Measurements from ENCODE around the gene PTPRT.

The PTPRT gene

GRCh38 chr20:42524058-42524457 is 665.6 kb downstream of the PTPRT start:
- Mint-ChIP-seq H3K27ac (no peak overlapping the region), H3K4me1 (no peaks in the 10 kb centered on the region), H3K27me3 (peaks cover 1% of the 10 kb centered on the region), H3K36me3 (no peaks in the 10 kb centered on the region), H3K4me3 (no peak overlapping the region), H3K9me3 (peaks cover 10% of the 10 kb centered on the region)

GRCh38 chr20:42516692-42517091 is 673.0 kb downstream of the PTPRT start:
- no peak overlapping the region for H3K4me3 Mint-ChIP-seq
- no peaks in the 10 kb centered on the region for H3K4me1 Mint-ChIP-seq
- H3K9me3 Mint-ChIP-seq, result peaks cover 4% of the 10 kb centered on the region
- no peaks in the 10 kb centered on the region for H3K27me3 Mint-ChIP-seq
- H3K36me3 Mint-ChIP-seq, result no peaks in the 10 kb centered on the region
- no peak overlapping the region for H3K27ac Mint-ChIP-seq

- Mint-ChIP-seq H3K36me3 (no peaks in the 10 kb centered on the region), H3K27ac (no peak overlapping the region), H3K4me1 (no peaks in the 10 kb centered on the region), H3K4me3 (no peak overlapping the region), H3K27me3 (no peaks in the 10 kb centered on the region), H3K9me3 (no peaks in the 10 kb centered on the region)
Measured at GRCh38 chr20:42510686-42511085, 679.0 kb downstream of the PTPRT start.

- Mint-ChIP-seq H3K4me3 (no peak overlapping the region), H3K27me3 (no peaks in the 10 kb centered on the region), H3K36me3 (no peaks in the 10 kb centered on the region), H3K4me1 (no peaks in the 10 kb centered on the region), H3K27ac (no peak overlapping the region), H3K9me3 (no peaks in the 10 kb centered on the region)
Measured at GRCh38 chr20:42507874-42508273, 681.8 kb downstream of the PTPRT start.

- H3K4me3 Mint-ChIP-seq, result no peak overlapping the region
- no peaks in the 10 kb centered on the region for H3K36me3 Mint-ChIP-seq
- no peaks in the 10 kb centered on the region for H3K4me1 Mint-ChIP-seq
- no peaks in the 10 kb centered on the region for H3K27me3 Mint-ChIP-seq
- no peaks in the 10 kb centered on the region for H3K9me3 Mint-ChIP-seq
- H3K27ac Mint-ChIP-seq, result no peak overlapping the region
Measured at GRCh38 chr20:42506397-42506796, 683.3 kb downstream of the PTPRT start.

GRCh38 chr20:42502591-42502990 is 687.1 kb downstream of the PTPRT start:
- Mint-ChIP-seq H3K4me3 (no peak overlapping the region), H3K4me1 (no peaks in the 10 kb centered on the region), H3K27ac (no peak overlapping the region), H3K27me3 (no peaks in the 10 kb centered on the region), H3K36me3 (no peaks in the 10 kb centered on the region), H3K9me3 (peaks cover 4% of the 10 kb centered on the region)

GRCh38 chr20:42496595-42496994 is 693.1 kb downstream of the PTPRT start:
- Mint-ChIP-seq H3K4me3 (no peak overlapping the region), H3K9me3 (peaks cover 12% of the 10 kb centered on the region), H3K36me3 (no peaks in the 10 kb centered on the region), H3K4me1 (no peaks in the 10 kb centered on the region), H3K27ac (no peak overlapping the region), H3K27me3 (no peaks in the 10 kb centered on the region)

GRCh38 chr20:42494290-42494689 is 695.4 kb downstream of the PTPRT start:
- H3K4me1 Mint-ChIP-seq, result no peaks in the 10 kb centered on the region
- no peak overlapping the region for H3K27ac Mint-ChIP-seq
- H3K36me3 Mint-ChIP-seq, result no peaks in the 10 kb centered on the region
- no peaks in the 10 kb centered on the region for H3K27me3 Mint-ChIP-seq
- no peak overlapping the region for H3K4me3 Mint-ChIP-seq
- peaks cover 12% of the 10 kb centered on the region for H3K9me3 Mint-ChIP-seq

GRCh38 chr20:42493001-42493400 is 696.7 kb downstream of the PTPRT start:
- H3K27me3 Mint-ChIP-seq, result no peaks in the 10 kb centered on the region
- no peak overlapping the region for H3K27ac Mint-ChIP-seq
- no peak overlapping the region for H3K4me3 Mint-ChIP-seq
- peaks cover 12% of the 10 kb centered on the region for H3K9me3 Mint-ChIP-seq
- no peaks in the 10 kb centered on the region for H3K36me3 Mint-ChIP-seq
- no peaks in the 10 kb centered on the region for H3K4me1 Mint-ChIP-seq

- no peaks in the 10 kb centered on the region for H3K27me3 Mint-ChIP-seq
- no peak overlapping the region for H3K4me3 Mint-ChIP-seq
- peaks cover 6% of the 10 kb centered on the region for H3K9me3 Mint-ChIP-seq
- H3K27ac Mint-ChIP-seq, result no peak overlapping the region
- H3K4me1 Mint-ChIP-seq, result no peaks in the 10 kb centered on the region
- H3K36me3 Mint-ChIP-seq, result no peaks in the 10 kb centered on the region
Measured at GRCh38 chr20:42492290-42492689, 697.4 kb downstream of the PTPRT start.

GRCh38 chr20:42485556-42485955 is 704.1 kb downstream of the PTPRT start:
- Mint-ChIP-seq H3K27ac (no peak overlapping the region), H3K36me3 (no peaks in the 10 kb centered on the region), H3K27me3 (no peaks in the 10 kb centered on the region), H3K9me3 (peaks cover 5% of the 10 kb centered on the region), H3K4me1 (no peaks in the 10 kb centered on the region), H3K4me3 (no peak overlapping the region)

- no peaks in the 10 kb centered on the region for H3K27me3 Mint-ChIP-seq
Measured at GRCh38 chr20:42484790-42485375, 704.8 kb downstream of the PTPRT start.

GRCh38 chr20:42484335-42484734 is 705.4 kb downstream of the PTPRT start:
- no peaks in the 10 kb centered on the region for H3K4me1 Mint-ChIP-seq
- H3K9me3 Mint-ChIP-seq, result peaks cover 5% of the 10 kb centered on the region

More at GRCh38 chr20:42484790-42485375, 704.8 kb downstream of the PTPRT start:
- Mint-ChIP-seq H3K9me3 (peaks cover 5% of the 10 kb centered on the region), H3K4me3 (no peak overlapping the region), H3K4me1 (no peaks in the 10 kb centered on the region), H3K36me3 (no peaks in the 10 kb centered on the region), H3K27ac (no peak overlapping the region)

GRCh38 chr20:42483730-42484303 is 705.9 kb downstream of the PTPRT start:
- Mint-ChIP-seq H3K27ac (no peak overlapping the region), H3K27me3 (no peaks in the 10 kb centered on the region), H3K36me3 (no peaks in the 10 kb centered on the region), H3K4me3 (no peak overlapping the region), H3K9me3 (peaks cover 5% of the 10 kb centered on the region), H3K4me1 (no peaks in the 10 kb centered on the region)

More at GRCh38 chr20:42484335-42484734, 705.4 kb downstream of the PTPRT start:
- no peaks in the 10 kb centered on the region for H3K36me3 Mint-ChIP-seq
- no peak overlapping the region for H3K4me3 Mint-ChIP-seq
- H3K27ac Mint-ChIP-seq, result no peak overlapping the region
- no peaks in the 10 kb centered on the region for H3K27me3 Mint-ChIP-seq

GRCh38 chr20:42482808-42483207 is 706.9 kb downstream of the PTPRT start:
- H3K9me3 Mint-ChIP-seq, result peaks cover 5% of the 10 kb centered on the region
- no peak overlapping the region for H3K27ac Mint-ChIP-seq
- H3K4me1 Mint-ChIP-seq, result no peaks in the 10 kb centered on the region
- no peak overlapping the region for H3K4me3 Mint-ChIP-seq
- no peaks in the 10 kb centered on the region for H3K36me3 Mint-ChIP-seq
- no peaks in the 10 kb centered on the region for H3K27me3 Mint-ChIP-seq

- Mint-ChIP-seq H3K4me3 (no peak overlapping the region), H3K36me3 (no peaks in the 10 kb centered on the region), H3K9me3 (no peaks in the 10 kb centered on the region), H3K4me1 (no peaks in the 10 kb centered on the region), H3K27ac (no peak overlapping the region), H3K27me3 (no peaks in the 10 kb centered on the region)
Measured at GRCh38 chr20:42475773-42476172, 713.9 kb downstream of the PTPRT start.

- Mint-ChIP-seq H3K27ac (no peak overlapping the region), H3K4me1 (no peaks in the 10 kb centered on the region), H3K4me3 (no peak overlapping the region), H3K9me3 (no peaks in the 10 kb centered on the region), H3K27me3 (no peaks in the 10 kb centered on the region), H3K36me3 (no peaks in the 10 kb centered on the region)
Measured at GRCh38 chr20:42474646-42475045, 715.1 kb downstream of the PTPRT start.
